ENCODE results near the gene FAM168A. TPM values are rescaled to one million over a fixed set of nuclear protein-coding genes. Genes with fewer than 3 reads are reported as not detected.

Gene FAM168A
- total RNA-seq, 1 experiment from 2014 or later, result 30.4 TPM

GRCh38 chr11:73508243-73509176, 89.4 kb downstream of the FAM168A start:
- H3K4me3 Mint-ChIP-seq (ENCODE audit: low read depth, unreplicated experiment), result no peak overlapping the region
- no peak overlapping the region for H3K27ac Mint-ChIP-seq (ENCODE audit: unreplicated experiment)
- CTCF ChIA-PET, result interaction anchor here (1.1 kb wide), 1 partner anchor 29 kb away, joined by 3 read pairs; no protein-coding TSS in a partner anchor
- no TSS peak for BruUV-seq (replicated peaks)
- no peaks in the 10 kb centered on the region for H3K27me3 Mint-ChIP-seq (ENCODE audit: unreplicated experiment)
- intact Hi-C loops (cut with micrococcal nuclease; ENCODE audit: unreplicated experiment), result no loop called here
- H3K4me1 Mint-ChIP-seq (ENCODE audit: low read depth, unreplicated experiment), result no peaks in the 10 kb centered on the region
- H3K9me3 Mint-ChIP-seq (ENCODE audit: low read depth, unreplicated experiment), result no peaks in the 10 kb centered on the region
- no peak for DNase-seq
- no peaks in the 10 kb centered on the region for H3K36me3 Mint-ChIP-seq (ENCODE audit: insufficient read depth, unreplicated experiment)
- no peak for TF ChIP-seq CTCF (IDR thresholded peaks at IDR 0.05; ENCODE audit: unreplicated experiment)

GRCh38 chr11:73507086-73507485, 90.8 kb downstream of the FAM168A start:
- TF ChIP-seq CTCF (IDR thresholded peaks at IDR 0.05; ENCODE audit: unreplicated experiment), result no peak
- H3K4me1 Mint-ChIP-seq (ENCODE audit: low read depth, unreplicated experiment), result no peaks in the 10 kb centered on the region
- intact Hi-C loops (cut with micrococcal nuclease; ENCODE audit: unreplicated experiment), result no loop called here
- CTCF ChIA-PET, result no interaction called here
- DNase-seq, result no peak
- no peak overlapping the region for H3K27ac Mint-ChIP-seq (ENCODE audit: unreplicated experiment)
- H3K9me3 Mint-ChIP-seq (ENCODE audit: low read depth, unreplicated experiment), result no peaks in the 10 kb centered on the region
- no peaks in the 10 kb centered on the region for H3K36me3 Mint-ChIP-seq (ENCODE audit: insufficient read depth, unreplicated experiment)
- BruUV-seq (replicated peaks), result no TSS peak
- H3K27me3 Mint-ChIP-seq (ENCODE audit: unreplicated experiment), result no peaks in the 10 kb centered on the region
- H3K4me3 Mint-ChIP-seq (ENCODE audit: low read depth, unreplicated experiment), result no peak overlapping the region

DNA sequence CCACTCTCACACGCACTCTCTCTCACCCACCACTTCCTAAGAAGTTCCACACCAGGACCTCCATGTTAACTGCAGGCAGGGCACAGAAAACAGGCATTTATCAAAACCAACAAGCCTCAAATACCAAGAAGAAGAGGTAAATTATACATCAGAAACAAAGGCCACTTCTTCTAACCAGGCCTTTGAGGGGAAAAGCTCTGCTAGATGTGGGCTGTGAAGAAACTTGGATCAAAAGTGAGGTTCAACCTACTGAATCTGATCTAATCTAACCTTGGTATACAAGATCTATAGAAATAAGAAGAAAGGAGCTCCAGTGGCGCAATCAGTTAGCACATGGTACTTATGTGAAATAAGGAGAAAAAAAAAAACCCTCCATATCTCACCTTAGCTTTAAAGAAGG, 91.9 kb downstream of the FAM168A start:
- no peak for TF ChIP-seq CTCF (IDR thresholded peaks at IDR 0.05; ENCODE audit: unreplicated experiment)
- Mint-ChIP-seq H3K4me1 (ENCODE audit: low read depth, unreplicated experiment) (no peaks in the 10 kb centered on the region), H3K27ac (ENCODE audit: unreplicated experiment) (no peak overlapping the region), H3K9me3 (ENCODE audit: low read depth, unreplicated experiment) (no peaks in the 10 kb centered on the region), H3K4me3 (ENCODE audit: low read depth, unreplicated experiment) (no peak overlapping the region), H3K36me3 (ENCODE audit: insufficient read depth, unreplicated experiment) (no peaks in the 10 kb centered on the region), H3K27me3 (ENCODE audit: unreplicated experiment) (no peaks in the 10 kb centered on the region)
- no peak for DNase-seq
- no TSS peak for BruUV-seq (replicated peaks)
- CTCF ChIA-PET, result no interaction called here
- intact Hi-C loops (cut with micrococcal nuclease; ENCODE audit: unreplicated experiment), result no loop called here

- DNase-seq, result no peak
- CTCF ChIA-PET, result no interaction called here
- TF ChIP-seq CTCF (IDR thresholded peaks at IDR 0.05; ENCODE audit: unreplicated experiment), result no peak
Measured at GRCh38 chr11:73498343-73498742, 99.6 kb downstream of the FAM168A start.

More at GRCh38 chr11:73498343-73498742, 99.6 kb downstream of the FAM168A start:
- BruUV-seq (replicated peaks), result no TSS peak
- Mint-ChIP-seq H3K4me3 (ENCODE audit: low read depth, unreplicated experiment) (no peak overlapping the region), H3K27me3 (ENCODE audit: unreplicated experiment) (no peaks in the 10 kb centered on the region), H3K27ac (ENCODE audit: unreplicated experiment) (no peak overlapping the region), H3K36me3 (ENCODE audit: insufficient read depth, unreplicated experiment) (no peaks in the 10 kb centered on the region), H3K9me3 (ENCODE audit: low read depth, unreplicated experiment) (peaks cover 7% of the 10 kb centered on the region), H3K4me1 (ENCODE audit: low read depth, unreplicated experiment) (peaks cover 11% of the 10 kb centered on the region)
- intact Hi-C loops (cut with micrococcal nuclease; ENCODE audit: unreplicated experiment), result no loop called here

Data from Calu3 (cell line).